Limb (tissue), 2 donors: ENCODE data around the gene CARMIL1.

Experiments used
- DNase-seq, 2 donors: peaks; one replicate each; pipeline ENCODE4 v3.0.0-alpha.2; 2016; ENCODE audit errors: extremely low spot score in 2 of 2

Gene CARMIL1

GRCh38 chr6:25603251-25603650 lies 324.1 kb downstream of the CARMIL1 start:
- DNase-seq = no peak

GRCh38 chr6:25606151-25606550 lies 327.0 kb downstream of the CARMIL1 start:
- DNase-seq = no peak

- DNase-seq = no peak
Measured at GRCh38 chr6:25608558-25609174, 329.5 kb downstream of the CARMIL1 start.

- no peak for DNase-seq
Measured at GRCh38 chr6:25612666-25613065, 333.5 kb downstream of the CARMIL1 start.

GRCh38 chr6:25613415-25613814 lies 334.2 kb downstream of the CARMIL1 start:
- DNase-seq = no peak

DNA sequence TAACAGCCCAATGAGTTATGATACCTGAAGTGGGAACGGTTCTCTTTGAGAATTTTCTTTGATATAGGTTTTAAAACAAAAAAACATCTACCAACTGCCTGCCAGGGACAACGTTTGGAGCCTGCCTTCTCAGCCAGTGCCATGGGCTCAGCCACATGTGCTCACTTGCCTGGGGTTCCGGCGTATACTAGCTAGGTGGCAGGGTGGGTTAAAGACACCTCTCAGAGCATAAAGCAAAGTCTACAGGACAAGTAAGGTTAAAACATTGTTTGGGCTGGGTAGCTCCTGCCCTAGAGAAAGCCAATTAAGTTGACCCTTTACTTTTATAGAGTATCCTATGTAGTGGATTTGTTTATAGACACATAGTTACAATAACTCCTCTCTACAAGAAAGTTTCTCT lies 334.9 kb downstream of the CARMIL1 start:
- no peak for DNase-seq

GRCh38 chr6:25615471-25615870 lies 336.3 kb downstream of the CARMIL1 start:
- DNase-seq = no peak

DNA sequence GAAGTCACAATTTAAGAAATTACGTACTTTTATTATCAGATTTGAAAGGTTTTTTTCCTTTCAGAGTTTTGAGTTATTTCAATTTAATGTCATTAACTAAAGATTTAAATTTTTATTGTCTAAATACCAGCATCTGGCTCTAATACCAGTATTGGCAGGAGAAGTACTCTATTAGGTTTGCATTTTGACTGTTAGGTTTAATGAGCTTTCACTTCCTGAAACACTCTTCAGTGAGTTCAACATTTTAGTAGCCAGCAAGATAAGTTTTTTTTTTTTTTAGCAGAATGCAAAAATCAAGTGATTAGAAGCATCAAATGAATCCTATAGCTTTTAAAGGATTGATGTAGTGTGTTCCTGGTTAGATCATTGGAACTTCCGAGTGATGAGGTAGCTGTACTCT lies 338.8 kb downstream of the CARMIL1 start:
- no peak for DNase-seq

DNA sequence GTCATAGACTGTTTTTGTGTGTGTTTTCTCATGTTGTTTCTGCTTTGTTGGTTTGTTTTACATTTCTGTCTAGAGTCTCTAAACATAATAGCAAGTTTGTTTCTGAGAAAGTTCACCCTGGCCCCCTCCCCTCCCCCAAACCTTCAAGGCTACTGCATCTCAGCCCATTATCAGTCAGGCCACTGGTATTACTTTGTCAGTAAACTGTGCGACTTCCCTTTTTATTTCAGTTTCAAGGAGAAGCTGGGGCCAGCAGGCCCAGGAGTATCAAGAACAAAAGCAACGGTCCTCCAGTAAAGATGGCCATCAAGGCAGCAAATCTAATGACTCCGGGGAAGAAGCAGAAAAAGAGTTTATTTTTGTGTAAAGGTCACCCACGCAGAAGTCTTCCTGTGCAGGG lies 340.0 kb downstream of the CARMIL1 start:
- no peak for DNase-seq

DNA sequence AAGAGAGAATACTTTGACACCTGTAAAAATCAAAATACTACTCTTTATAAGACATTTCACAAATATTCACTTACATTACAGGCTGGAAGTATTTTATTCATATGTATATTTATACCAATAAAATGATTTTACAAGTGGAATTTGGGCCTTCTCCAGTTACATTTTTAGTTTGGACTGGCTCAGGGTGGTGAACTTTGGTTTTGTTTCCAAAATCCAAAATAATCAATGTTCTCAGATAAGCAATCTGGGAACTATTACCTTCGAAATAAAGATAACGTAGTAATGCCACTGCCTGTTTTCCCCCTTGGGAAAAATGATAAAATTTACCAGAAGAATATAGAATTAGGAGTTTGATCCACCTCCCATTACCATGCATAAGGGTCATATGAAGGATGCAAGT lies 341.2 kb downstream of the CARMIL1 start:
- DNase-seq = no peak

DNA sequence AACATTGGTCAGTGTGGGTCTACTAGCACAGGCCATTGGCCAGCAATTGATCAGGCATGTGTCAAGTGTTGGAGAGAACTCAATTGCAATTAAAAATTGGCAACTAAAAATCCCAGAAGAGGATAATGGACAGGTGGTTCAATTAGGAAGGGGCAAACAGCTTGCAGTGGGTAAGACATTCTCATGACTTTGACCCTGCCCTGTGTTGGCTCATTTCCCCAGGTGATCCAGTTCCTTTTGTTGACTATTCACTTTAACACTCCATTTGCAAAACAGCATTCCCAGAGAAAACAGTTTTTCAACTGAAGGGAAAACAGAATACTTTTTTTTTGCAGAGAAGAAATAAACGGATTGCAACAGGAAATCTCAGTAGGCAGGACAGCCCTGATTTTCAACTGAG lies 343.9 kb downstream of the CARMIL1 start:
- no peak for DNase-seq

DNA sequence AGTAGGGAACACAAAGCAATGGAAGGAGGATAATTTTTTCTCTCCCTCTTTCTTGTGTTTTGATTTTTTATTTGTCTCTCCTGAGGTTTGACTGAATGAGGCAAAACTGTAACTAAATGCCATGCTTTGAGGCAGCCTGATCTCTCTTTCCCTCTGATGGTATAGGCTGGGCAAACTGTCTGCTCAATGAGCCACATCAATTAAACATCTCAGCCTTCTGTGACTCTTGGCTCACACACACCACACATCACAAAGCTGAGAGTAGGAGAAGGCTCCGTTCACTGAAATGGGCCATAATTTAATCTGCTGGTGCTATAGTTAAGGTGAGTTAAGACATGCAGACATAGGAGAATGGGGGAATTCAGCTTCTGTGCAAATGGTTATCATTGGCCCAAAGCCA lies 344.7 kb downstream of the CARMIL1 start:
- DNase-seq = no peak

DNA sequence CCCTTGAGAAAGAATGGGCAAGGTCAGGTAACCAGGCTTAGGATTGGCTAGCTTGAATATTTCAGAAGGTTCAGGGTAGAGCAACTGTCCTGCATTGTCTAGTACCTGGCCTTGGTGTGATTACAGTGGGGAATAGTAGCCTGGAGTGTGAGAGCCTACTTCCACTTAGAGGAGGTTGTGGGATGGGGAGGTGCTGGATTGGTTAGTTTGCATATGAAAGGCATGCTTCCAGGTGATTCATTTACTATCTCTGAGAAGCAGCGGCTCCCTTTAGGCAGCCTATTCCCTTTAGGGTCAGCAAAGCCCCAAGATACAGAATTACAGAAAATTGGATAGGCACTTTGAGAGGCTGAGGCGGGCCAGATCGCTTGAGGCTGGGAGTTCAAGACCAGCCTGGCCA lies 347.8 kb downstream of the CARMIL1 start:
- no peak for DNase-seq

DNA sequence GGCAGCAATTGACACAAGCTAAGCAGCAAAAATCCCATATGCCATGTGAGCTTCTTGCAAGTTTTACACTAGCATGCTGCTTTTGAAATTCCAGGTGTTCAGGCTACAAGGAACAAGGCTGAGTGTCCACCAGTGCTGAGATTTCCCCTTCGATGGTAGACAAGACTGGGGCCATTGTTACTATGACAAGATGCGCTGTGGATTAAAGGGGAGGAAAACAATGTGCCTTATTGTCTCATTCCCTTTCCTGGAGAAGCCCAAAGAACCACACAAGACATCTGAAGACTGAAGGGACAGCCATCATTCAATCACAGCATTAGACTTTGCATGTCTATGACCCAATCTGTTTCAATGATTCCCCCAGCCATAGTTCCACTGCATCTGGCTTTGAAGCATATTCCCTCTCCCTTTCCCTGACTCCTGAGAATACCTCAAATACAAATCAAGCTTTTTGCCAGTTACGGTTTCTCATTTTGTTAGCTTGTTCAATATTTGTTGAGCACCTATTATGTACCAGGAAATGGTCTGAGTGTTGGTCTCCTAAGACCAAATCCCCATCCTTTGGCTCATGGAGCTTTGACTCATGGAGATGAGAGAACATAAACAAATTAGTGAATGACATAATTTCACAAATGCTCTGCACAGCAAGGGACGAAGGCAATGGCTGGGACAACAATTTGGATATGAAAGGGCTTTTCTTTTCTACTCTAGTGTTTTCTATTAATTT lies 349.5 kb downstream of the CARMIL1 start:
- no peak for DNase-seq

DNA sequence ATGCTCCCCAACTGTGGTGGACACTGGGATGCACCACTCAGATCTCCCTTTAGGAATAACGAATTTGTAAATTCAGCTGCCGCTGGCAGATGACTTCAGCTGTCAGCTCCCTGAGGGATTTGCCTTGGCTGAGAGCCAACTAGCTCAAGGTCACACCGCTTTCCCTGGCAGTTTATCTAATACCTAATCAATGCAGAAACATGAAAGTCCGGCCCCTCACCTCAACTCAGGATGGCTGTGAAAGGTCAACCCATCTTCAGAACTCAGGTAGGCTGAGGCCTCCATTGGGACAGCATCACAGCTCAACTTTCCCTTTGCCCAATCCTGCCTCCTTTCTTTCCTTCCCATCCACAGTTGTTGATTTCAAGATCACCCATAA lies 350.0 kb downstream of the CARMIL1 start:
- no peak for DNase-seq

GRCh38 chr6:25630508-25631278 lies 351.5 kb downstream of the CARMIL1 start:
- no peak for DNase-seq

- DNase-seq = no peak
Measured at GRCh38 chr6:25635886-25636317, 356.7 kb downstream of the CARMIL1 start.

GRCh38 chr6:25637211-25637610 lies 358.0 kb downstream of the CARMIL1 start:
- no peak for DNase-seq

DNA sequence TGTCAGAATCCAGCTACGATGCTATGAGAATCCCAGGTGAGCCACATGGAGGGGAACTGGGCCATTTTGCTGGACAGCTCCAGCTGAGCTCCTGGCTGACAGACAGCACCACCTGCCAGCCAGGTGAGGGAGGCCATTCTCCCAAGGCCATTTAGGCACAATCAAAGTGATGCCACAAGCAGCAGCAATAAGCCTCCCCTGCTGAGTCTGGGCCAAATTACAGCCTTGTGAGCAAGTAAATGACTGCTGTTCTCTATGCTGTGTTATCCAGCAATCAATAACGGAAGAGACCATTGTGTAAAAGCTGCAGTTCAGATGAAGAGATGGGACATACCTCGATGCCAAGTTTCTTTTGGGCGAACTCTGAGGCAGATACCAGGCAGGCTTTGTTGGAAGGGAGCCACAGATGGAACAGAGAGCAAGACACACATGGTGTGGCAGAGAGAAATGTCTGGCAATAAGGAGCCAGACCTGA lies 358.8 kb downstream of the CARMIL1 start:
- no peak for DNase-seq

- DNase-seq = no peak
Measured at GRCh38 chr6:25639653-25640052, 360.5 kb downstream of the CARMIL1 start.

- DNase-seq = no peak
Measured at GRCh38 chr6:25640446-25640845, 361.3 kb downstream of the CARMIL1 start.

- no peak for DNase-seq
Measured at GRCh38 chr6:25640891-25641290, 361.7 kb downstream of the CARMIL1 start.
